ENCODE results near the gene UBE2M.

DNA sequence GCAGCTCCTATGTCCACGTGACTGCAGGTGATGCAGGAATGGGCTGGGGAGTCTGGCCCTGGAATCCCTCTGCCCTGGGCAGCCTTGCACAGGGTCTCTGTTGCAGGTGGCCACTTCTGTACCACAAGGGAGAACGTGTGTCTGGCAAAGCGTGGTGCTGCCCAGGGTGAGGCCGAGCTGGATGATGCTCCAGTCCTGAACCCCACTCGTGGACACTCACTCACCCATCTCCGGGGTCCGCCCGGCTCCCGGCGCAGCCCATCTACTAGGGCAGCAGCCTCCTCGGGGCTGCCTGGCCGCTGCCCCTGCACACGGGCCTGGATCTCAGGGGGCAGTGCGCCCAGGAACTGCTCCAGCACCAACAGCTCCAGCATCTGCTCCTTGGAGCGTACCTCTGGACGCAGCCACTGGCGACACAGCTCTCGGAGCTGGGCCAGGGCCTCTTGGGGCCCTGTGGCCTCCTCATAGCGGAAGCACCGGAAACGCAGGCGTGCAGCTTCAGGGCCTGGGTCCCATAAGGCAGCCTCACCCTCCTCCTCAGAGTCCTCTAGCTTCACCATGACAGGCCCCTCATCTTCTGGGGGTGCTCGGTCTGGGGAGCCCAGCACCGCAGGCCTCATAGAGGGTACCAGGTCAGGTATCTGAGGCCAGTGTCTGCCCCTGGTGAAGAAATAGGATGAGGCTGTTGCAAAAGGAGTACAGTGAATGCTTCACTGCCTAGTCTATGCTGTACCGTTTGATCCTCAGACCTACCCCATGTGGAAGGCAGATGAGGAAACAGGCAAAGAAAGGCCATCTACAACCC lies 12.6 kb upstream of the UBE2M start:
- TF ChIP-seq, protein P1, sequence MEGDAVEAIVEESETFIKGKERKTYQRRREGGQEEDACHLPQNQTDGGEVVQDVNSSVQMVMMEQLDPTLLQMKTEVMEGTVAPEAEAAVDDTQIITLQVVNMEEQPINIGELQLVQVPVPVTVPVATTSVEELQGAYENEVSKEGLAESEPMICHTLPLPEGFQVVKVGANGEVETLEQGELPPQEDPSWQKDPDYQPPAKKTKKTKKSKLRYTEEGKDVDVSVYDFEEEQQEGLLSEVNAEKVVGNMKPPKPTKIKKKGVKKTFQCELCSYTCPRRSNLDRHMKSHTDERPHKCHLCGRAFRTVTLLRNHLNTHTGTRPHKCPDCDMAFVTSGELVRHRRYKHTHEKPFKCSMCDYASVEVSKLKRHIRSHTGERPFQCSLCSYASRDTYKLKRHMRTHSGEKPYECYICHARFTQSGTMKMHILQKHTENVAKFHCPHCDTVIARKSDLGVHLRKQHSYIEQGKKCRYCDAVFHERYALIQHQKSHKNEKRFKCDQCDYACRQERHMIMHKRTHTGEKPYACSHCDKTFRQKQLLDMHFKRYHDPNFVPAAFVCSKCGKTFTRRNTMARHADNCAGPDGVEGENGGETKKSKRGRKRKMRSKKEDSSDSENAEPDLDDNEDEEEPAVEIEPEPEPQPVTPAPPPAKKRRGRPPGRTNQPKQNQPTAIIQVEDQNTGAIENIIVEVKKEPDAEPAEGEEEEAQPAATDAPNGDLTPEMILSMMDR (IDR thresholded peaks at IDR 0.05 in 8 of 11, conservative IDR thresholded peaks at IDR 0.05 in 3 of 11) = no peak
- TF ChIP-seq POLR2A (IDR thresholded peaks at IDR 0.05) = no peak
